ENCODE results near the gene TRPC6. TPM values are rescaled to one million over a fixed set of nuclear protein-coding genes. Genes with fewer than 3 reads are reported as not detected.

TRPC6 gene
- total RNA-seq, 4 donors from 2014 or later: 0.11 to 0.29 (median 0.20) TPM; not detected in 1

- H3K9me3 ChIP-seq: peaks cover 0 to 2% (median 0%) of the 10 kb centered on the region in 3 donors
- no peak overlapping the region for H3K27ac ChIP-seq
- no peak overlapping the region for H3K4me3 ChIP-seq
- no peaks in the 10 kb centered on the region for H3K27me3 ChIP-seq
- no peaks in the 10 kb centered on the region for H3K4me1 ChIP-seq
- TF ChIP-seq, protein P1, sequence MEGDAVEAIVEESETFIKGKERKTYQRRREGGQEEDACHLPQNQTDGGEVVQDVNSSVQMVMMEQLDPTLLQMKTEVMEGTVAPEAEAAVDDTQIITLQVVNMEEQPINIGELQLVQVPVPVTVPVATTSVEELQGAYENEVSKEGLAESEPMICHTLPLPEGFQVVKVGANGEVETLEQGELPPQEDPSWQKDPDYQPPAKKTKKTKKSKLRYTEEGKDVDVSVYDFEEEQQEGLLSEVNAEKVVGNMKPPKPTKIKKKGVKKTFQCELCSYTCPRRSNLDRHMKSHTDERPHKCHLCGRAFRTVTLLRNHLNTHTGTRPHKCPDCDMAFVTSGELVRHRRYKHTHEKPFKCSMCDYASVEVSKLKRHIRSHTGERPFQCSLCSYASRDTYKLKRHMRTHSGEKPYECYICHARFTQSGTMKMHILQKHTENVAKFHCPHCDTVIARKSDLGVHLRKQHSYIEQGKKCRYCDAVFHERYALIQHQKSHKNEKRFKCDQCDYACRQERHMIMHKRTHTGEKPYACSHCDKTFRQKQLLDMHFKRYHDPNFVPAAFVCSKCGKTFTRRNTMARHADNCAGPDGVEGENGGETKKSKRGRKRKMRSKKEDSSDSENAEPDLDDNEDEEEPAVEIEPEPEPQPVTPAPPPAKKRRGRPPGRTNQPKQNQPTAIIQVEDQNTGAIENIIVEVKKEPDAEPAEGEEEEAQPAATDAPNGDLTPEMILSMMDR (IDR thresholded peaks at IDR 0.05 in 4 of 5, conservative IDR thresholded peaks at IDR 0.05 in 1 of 5): no peak
- TF ChIP-seq POLR2A (IDR thresholded peaks at IDR 0.05): no peak
- DNase-seq: no peak
- no peak for ATAC-seq
- in situ Hi-C loops (cut with MboI; ENCODE audit: low sequenced_read_pairs in 4 of 4) (loop anchor here in 2 of 4 donors (25.0 kb wide), 2 partner anchors 378 to 553 kb away; no protein-coding TSS in a partner anchor), intact Hi-C loops (cut with DNase I; ENCODE audit: low total_unique reads) (no loop called here)
- no peaks in the 10 kb centered on the region for H3K36me3 ChIP-seq
These were observed 124.8 kb downstream of the TRPC6 start for GRCh38 chr11:101459020-101459419.

DNA sequence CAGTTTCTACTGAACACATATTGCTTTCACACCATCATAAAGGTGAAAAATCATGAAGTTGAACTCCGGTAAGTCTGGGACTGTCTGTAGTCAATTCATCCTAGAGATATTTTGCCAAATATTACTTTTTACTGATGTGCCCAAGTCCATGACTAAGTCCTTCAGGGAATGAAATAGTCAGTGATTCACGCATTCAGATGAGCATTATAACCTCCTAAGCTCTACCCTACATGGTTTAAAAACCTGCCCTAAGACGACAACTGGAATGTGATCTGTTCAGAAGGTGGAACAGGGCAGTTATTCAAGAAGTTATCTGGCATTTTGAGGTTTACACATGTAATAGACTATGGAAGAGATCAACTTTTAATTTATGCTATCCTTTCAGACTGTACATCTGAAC lies 125.6 kb downstream of the TRPC6 start:
- intact Hi-C loops (cut with DNase I; ENCODE audit: low total_unique reads) (no loop called here), in situ Hi-C loops (cut with MboI; ENCODE audit: low sequenced_read_pairs in 4 of 4) (loop anchor here in 2 of 4 donors (25.0 kb wide), 2 partner anchors 379 to 554 kb away; no protein-coding TSS in a partner anchor)
- H3K4me3 ChIP-seq: no peak overlapping the region
- no peak for ATAC-seq
- no peak for TF ChIP-seq POLR2A (IDR thresholded peaks at IDR 0.05)
- TF ChIP-seq, protein P1 (IDR thresholded peaks at IDR 0.05 in 4 of 5, conservative IDR thresholded peaks at IDR 0.05 in 1 of 5): no peak
- no peak for DNase-seq
- H3K9me3 ChIP-seq: peaks cover 0 to 2% (median 0%) of the 10 kb centered on the region in 3 donors
- no peaks in the 10 kb centered on the region for H3K4me1 ChIP-seq
- H3K36me3 ChIP-seq: no peaks in the 10 kb centered on the region
- no peak overlapping the region for H3K27ac ChIP-seq
- no peaks in the 10 kb centered on the region for H3K27me3 ChIP-seq

- H3K27ac ChIP-seq: no peak overlapping the region
- in situ Hi-C loops (cut with MboI; ENCODE audit: low sequenced_read_pairs in 4 of 4): loop anchor here in 2 of 4 donors (25.0 kb wide), 2 partner anchors 380 to 555 kb away; no protein-coding TSS in a partner anchor
- no peak for ATAC-seq
- DNase-seq: no peak
- peaks cover 0 to 2% (median 0%) of the 10 kb centered on the region in 3 donors for H3K9me3 ChIP-seq
- intact Hi-C loops (cut with DNase I; ENCODE audit: low total_unique reads): no loop called here
- no peaks in the 10 kb centered on the region for H3K4me1 ChIP-seq
- TF ChIP-seq, protein P1 (IDR thresholded peaks at IDR 0.05 in 4 of 5, conservative IDR thresholded peaks at IDR 0.05 in 1 of 5): peak in 1 of 5 experiments; percentile 33
- TF ChIP-seq POLR2A (IDR thresholded peaks at IDR 0.05): no peak
- H3K36me3 ChIP-seq: no peaks in the 10 kb centered on the region
- H3K4me3 ChIP-seq: no peak overlapping the region
- no peaks in the 10 kb centered on the region for H3K27me3 ChIP-seq
These were observed 127.0 kb downstream of the TRPC6 start for GRCh38 chr11:101456812-101457211.

DNA sequence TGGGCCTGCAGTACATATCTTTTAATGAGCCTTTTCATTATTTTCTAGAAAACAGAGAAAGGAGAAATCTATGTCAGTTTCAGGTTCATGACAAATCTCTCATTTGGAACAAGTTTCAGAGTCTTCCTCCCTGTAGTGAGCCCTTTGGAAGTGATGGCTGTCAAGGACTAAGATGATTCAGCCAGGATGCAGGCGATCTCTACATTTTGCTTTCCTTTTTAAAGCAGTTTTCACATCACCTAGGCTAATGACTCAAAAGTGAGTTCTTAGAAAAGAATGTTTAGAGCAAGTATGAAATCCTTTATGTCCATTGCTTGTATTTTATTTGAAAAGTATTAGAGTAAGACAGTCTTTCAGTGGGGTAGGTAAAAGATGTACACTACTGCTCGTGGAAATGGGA lies 130.1 kb downstream of the TRPC6 start:
- in situ Hi-C loops (cut with MboI; ENCODE audit: low sequenced_read_pairs in 4 of 4) (loop anchor here in 2 of 4 donors (25.0 kb wide), 2 partner anchors 384 to 559 kb away; no protein-coding TSS in a partner anchor), intact Hi-C loops (cut with DNase I; ENCODE audit: low total_unique reads) (no loop called here)
- H3K27ac ChIP-seq: no peak overlapping the region
- DNase-seq (no peak), ATAC-seq (no peak)
- no peak for TF ChIP-seq POLR2A (IDR thresholded peaks at IDR 0.05)
- TF ChIP-seq, protein P1 (IDR thresholded peaks at IDR 0.05 in 4 of 5, conservative IDR thresholded peaks at IDR 0.05 in 1 of 5): no peak
- no peaks in the 10 kb centered on the region for H3K36me3 ChIP-seq
- no peaks in the 10 kb centered on the region for H3K4me1 ChIP-seq
- H3K9me3 ChIP-seq: no peaks in the 10 kb centered on the region
- no peak overlapping the region for H3K4me3 ChIP-seq
- H3K27me3 ChIP-seq: no peaks in the 10 kb centered on the region
